ENCODE results near the gene TTYH3.

GRCh38 chr7:2640482-2640830 is 8.7 kb downstream of the TTYH3 start:
- TF ChIP-seq GATA2 (IDR thresholded peaks at IDR 0.05; ENCODE audit: low read depth, low read length) (no peak), GATA3 (IDR thresholded peaks at IDR 0.05; ENCODE audit: low read depth, low read length) (no peak)
